ENCODE data around the gene SHFL. TPM values are rescaled to one million over a fixed set of nuclear protein-coding genes. Genes with fewer than 3 reads are reported as not detected.

The SHFL gene
- total and polyA plus RNA-seq, 2 of the 8 experiments (the other 6 are each of a cell fraction or from before 2014, with no cell fraction given) = 25.3 to 37.1 TPM

DNA sequence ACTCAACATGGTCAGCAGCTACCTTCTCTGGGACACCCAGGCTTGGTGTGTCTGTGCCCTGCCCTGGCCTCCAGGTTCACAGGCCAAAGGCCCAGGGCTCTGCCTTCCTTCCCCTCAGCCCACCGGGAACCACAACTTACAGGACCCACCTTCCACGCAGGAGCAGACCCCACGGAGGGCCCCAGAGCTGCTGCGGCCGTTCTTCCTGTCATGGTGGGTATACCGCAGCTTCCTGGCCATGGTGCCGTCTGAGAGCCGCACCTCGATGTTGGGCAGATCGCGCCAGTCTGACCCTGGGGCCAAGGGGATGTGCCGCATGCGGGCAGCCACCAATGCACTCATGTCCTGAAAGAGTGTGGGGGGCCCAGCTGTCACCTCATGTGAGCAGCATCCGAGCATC is 50.8 kb downstream of the SHFL start:
- 91% methylated on average over 10 of the region's 14 CpGs; no CpG with 5 or more reads in 1 of the 2 experiments for WGBS, 2 experiments (ENCODE audit: extremely low coverage in 1 of 2, insufficient coverage in 1 of 2, insufficient read length in 1 of 2, insufficient replicate concordance in 2 of 2, low coverage in 1 of 2, low lambda C conversion rate in 2 of 2, missing lambda C conversion rate in 1 of 2)
- H2AK5ac ChIP-seq (ENCODE audit: low read depth, low read length) = no peak overlapping the region
- H3K36me3 ChIP-seq (ENCODE audit: control insufficient read depth in 2 of 4, insufficient read depth in 4 of 4, low read length in 3 of 4) = peaks cover 50 to 95% (median 77%) of the 10 kb centered on the region in 4 experiments
- H3K23ac ChIP-seq (ENCODE audit: insufficient read length) = no peak overlapping the region
- H3K4ac ChIP-seq (replicated peaks; ENCODE audit: insufficient read length, low read depth, low read length) = no peak overlapping the region
- no peak overlapping the region for H3K27ac ChIP-seq (ENCODE audit: low read depth, low read length)
- H2BK20ac ChIP-seq (ENCODE audit: low read length) = no peak overlapping the region
- H2BK5ac ChIP-seq (ENCODE audit: low read depth, low read length) = no peak overlapping the region
- no peak overlapping the region for H2BK12ac ChIP-seq (ENCODE audit: low read depth, low read length)
- no peak overlapping the region for H2AFZ ChIP-seq (ENCODE audit: low read length)
- H3K4me2 ChIP-seq (ENCODE audit: insufficient read depth in 1 of 2, low read depth in 2 of 2, low read length in 2 of 2) = no peak overlapping the region
- no peaks in the 10 kb centered on the region for H3K79me1 ChIP-seq (ENCODE audit: low read depth, low read length)
- H3K56ac ChIP-seq (replicated peaks; ENCODE audit: insufficient read length, low read depth, low read length) = no peak overlapping the region
- FAIRE-seq (no peak), DNase-seq (ENCODE audit: low read depth in 1 of 2, low spot score in 2 of 2) (no peak)
- no peaks in the 10 kb centered on the region for H3K4me1 ChIP-seq (replicated peaks in 1 of 4; ENCODE audit: control insufficient read depth in 3 of 4, insufficient read depth in 4 of 4, low read length in 3 of 4)
- H3K23me2 ChIP-seq (ENCODE audit: low read depth, low read length) = no peaks in the 10 kb centered on the region
- no peaks in the 10 kb centered on the region for H3K79me2 ChIP-seq (ENCODE audit: control insufficient read depth in 1 of 2, insufficient read depth in 2 of 2, low read length in 2 of 2)
- ChIA-PET POLR2A (ENCODE audit: partially characterized antibody) (interaction anchor here (2.4 to 29.1 kb wide), 2 partner anchors 17 to 27 kb away, joined by 6 to 412 read pairs; partner anchors contain the start of genes ANGPTL6, EIF3G, P2RY11 and PPAN), CTCF (ENCODE audit: partially characterized antibody) (interaction anchor here (1.2 to 1.6 kb wide), 2 partner anchors 17 to 21 kb away, joined by 3 read pairs; no protein-coding TSS in a partner anchor)
- no peak overlapping the region for H3K9ac ChIP-seq (replicated peaks in 1 of 4; ENCODE audit: extremely low read depth in 1 of 4, low read depth in 3 of 4, low read length in 3 of 4)
- no peak overlapping the region for H3K18ac ChIP-seq (ENCODE audit: extremely low read depth, low read length)
- peaks cover 3 to 24% of the 10 kb centered on the region in 2 experiments for H4K20me1 ChIP-seq (replicated peaks in 1 of 2; ENCODE audit: control insufficient read depth in 1 of 2, insufficient read depth in 2 of 2, low read length in 2 of 2)
- no peaks in the 10 kb centered on the region for H3K9me3 ChIP-seq (ENCODE audit: insufficient read depth in 2 of 2, low read depth in 1 of 2, low read length in 1 of 2)
- no peak overlapping the region for H2BK120ac ChIP-seq (replicated peaks; ENCODE audit: low read depth, low read length)
- no peak overlapping the region for H2BK15ac ChIP-seq (ENCODE audit: low read length)
- H3K27me3 ChIP-seq (replicated peaks in 1 of 4; ENCODE audit: control insufficient read depth in 3 of 4, extremely low read depth in 1 of 4, insufficient read depth in 3 of 4, low read length in 3 of 4) = no peaks in the 10 kb centered on the region
- H3K4me3 ChIP-seq (ENCODE audit: extremely low read depth in 1 of 4, insufficient read depth in 2 of 4, low read depth in 3 of 4, low read length in 4 of 4) = no peak overlapping the region
- H4K8ac ChIP-seq (ENCODE audit: extremely low read depth, insufficient read depth, low read length) = no peak overlapping the region
- H4K91ac ChIP-seq (replicated peaks; ENCODE audit: insufficient read length, low read length) = no peak overlapping the region
- H4K5ac ChIP-seq (ENCODE audit: insufficient read length, low read depth, low read length) = no peak overlapping the region
- no peak overlapping the region for H3K14ac ChIP-seq (ENCODE audit: insufficient read length)
- TF ChIP-seq, protein P1, sequence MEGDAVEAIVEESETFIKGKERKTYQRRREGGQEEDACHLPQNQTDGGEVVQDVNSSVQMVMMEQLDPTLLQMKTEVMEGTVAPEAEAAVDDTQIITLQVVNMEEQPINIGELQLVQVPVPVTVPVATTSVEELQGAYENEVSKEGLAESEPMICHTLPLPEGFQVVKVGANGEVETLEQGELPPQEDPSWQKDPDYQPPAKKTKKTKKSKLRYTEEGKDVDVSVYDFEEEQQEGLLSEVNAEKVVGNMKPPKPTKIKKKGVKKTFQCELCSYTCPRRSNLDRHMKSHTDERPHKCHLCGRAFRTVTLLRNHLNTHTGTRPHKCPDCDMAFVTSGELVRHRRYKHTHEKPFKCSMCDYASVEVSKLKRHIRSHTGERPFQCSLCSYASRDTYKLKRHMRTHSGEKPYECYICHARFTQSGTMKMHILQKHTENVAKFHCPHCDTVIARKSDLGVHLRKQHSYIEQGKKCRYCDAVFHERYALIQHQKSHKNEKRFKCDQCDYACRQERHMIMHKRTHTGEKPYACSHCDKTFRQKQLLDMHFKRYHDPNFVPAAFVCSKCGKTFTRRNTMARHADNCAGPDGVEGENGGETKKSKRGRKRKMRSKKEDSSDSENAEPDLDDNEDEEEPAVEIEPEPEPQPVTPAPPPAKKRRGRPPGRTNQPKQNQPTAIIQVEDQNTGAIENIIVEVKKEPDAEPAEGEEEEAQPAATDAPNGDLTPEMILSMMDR (IDR thresholded peaks at IDR 0.05; ENCODE audit: control extremely low read depth in 1 of 3, insufficient read depth in 1 of 3, low read depth in 1 of 3, low read length in 3 of 3) = no peak
- no peak for TF ChIP-seq BACH1 (IDR thresholded peaks at IDR 0.05; ENCODE audit: low read length)
